ENCODE data around the gene ST6GAL2. TPM values are rescaled to one million over a fixed set of nuclear protein-coding genes. Genes with fewer than 3 reads are reported as not detected.

The ST6GAL2 gene
- polyA plus RNA-seq, 10 donors, result 1.3 to 7.4 (median 2.3) TPM

DNA sequence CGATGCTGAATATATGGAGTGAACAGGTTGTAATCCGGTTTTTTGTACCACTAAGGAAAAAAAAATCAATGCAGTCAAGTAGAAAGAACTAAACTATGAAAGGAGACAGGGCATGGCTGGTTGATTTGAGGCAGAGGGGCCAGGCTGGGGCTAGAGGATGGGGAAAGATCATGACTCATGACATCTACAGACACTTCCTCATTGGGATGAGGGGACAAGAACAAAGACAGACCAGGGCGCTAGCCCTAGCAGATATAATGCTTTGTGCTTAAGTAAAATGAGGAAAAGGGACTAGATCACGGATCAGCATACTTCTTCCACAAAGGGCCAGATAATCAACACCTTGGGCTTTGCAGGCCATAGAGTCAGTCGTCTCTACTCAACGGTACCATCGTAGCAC lies 55.8 kb downstream of the ST6GAL2 start:
- DNase-seq, result no peak

DNA sequence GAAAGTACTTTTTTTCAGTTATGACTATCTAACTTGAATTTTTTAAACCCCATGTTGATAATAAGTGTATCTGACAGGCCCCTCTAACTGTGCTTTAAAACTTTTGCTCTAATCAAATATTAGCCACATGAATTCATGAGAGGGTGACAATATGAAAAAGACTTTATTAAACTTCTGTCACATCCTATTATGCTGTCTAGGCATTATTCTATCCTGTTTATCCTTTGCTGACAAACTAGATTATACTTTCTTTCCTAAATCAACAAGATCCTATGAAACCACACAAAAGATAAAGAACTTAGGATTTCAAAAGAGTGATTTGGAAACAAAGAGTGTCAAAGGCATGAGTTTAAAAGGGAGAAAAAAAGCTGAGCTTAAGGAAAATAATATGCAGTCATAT lies 57.8 kb downstream of the ST6GAL2 start:
- DNase-seq, result no peak

DNA sequence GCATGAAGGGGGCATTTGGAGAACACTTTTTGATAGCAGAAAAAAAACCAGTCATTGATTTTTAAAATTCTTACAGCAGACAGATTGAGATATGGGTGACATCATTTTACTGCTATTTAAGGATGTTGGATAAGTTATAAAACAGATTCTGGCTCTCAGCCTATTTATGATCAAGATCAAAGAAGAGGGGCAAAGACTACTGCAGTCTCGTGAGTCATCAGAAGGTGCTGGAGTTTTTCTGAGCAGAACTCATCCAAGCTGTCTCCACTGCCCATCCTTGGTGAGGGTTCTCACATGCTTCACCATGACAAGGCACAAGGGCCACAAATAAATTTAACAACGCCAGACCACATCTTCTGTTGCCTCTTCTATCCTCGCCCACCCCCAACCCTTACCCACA lies 58.8 kb downstream of the ST6GAL2 start:
- DNase-seq, result no peak

DNA sequence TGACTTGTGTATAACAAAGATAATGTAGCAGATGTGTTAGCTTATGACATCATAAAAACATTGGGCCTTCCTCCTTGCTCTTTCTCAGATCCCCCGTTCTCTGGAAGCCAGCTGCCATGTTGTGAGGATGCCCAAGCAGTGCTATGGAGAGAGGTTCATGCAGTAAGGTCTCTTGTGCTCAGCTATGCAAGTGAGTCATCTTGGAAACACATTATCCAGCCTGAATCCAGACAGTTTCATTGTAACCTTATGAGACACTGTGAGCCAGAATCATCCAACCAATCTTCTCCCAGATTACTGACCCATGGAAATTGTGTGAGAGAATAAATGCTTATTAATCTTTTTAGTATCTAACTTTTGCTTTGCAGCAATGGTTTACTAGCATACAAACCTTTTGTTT lies 60.8 kb downstream of the ST6GAL2 start:
- DNase-seq, result no peak

DNA sequence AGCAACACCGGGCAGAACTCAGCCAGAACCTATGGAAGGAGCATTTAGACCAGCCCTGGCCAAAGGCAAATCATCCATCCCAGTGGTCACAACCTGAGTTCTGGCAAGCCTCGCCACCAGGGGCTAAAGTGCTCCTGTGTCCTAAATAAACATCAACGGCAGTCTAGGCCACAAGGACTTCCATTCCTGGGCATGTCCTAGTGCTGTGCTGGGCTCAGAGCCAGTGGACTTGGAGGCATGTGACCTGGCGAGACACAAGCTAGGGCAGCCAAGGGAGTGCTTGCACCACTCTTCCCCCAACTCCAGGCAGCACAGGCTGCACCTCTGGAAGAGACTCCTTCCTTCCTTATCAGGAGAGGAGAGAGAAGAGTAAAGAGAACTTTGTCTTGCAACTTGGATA lies 69.0 kb downstream of the ST6GAL2 start:
- DNase-seq, result no peak

DNA sequence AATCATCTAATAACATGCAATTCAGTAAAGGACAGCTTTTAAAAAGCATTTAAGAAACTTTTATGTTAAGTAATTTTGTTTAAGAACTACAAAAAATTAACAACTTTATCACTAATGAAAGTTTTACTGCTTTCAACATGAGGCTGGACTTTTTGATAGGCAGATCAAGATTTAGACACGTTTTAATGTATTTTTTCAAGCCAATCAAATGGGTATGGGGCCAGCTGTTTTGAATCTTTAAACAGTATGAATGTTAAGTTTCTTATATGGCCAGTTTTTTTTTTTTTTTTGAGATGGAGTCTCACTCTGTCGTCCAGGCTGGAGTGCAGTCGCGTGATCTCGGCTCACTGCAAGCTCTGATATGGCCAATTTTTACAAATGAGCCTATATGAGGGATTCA lies 73.1 kb downstream of the ST6GAL2 start:
- no peak for DNase-seq

DNA sequence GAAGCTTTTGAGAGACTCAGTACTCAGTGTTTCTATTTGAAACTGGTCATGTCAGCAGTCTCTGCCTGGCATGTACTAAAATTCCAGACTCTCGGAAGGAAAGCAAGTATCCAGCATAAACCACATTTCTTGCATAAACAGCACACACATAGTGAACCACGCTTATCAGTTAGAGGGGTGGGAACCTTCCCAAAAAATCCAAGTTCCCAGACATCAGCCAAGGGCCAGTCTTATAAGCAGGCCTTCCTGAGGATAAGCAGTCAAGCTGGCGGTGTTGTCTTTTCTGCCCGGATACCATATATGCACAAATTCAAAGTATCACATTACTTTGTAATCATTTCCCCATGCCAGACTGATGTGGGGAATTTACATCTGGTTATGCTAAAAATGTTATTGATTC lies 73.6 kb downstream of the ST6GAL2 start:
- peak; percentile 24 to 48 (median 26) for DNase-seq

DNA sequence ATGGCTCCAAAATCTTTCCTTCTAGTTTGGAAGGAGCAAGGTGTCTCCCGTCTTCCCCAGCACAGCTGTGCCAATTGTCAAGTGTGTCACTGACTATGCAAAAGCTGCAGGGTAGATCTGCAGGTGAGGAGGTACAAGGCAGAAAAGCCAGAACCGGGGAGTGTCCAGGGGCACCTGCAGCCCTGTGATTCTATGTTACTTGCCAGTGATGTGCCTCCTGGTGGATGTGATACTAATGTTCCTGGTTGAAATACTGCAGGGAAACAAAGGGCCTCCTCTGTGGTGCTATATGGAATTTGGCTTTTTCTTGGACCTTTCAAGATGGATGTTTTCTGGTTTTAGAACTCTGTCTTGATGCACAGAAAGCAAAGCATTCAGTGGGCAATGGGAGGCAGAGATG lies 80.3 kb downstream of the ST6GAL2 start:
- no peak for DNase-seq

DNA sequence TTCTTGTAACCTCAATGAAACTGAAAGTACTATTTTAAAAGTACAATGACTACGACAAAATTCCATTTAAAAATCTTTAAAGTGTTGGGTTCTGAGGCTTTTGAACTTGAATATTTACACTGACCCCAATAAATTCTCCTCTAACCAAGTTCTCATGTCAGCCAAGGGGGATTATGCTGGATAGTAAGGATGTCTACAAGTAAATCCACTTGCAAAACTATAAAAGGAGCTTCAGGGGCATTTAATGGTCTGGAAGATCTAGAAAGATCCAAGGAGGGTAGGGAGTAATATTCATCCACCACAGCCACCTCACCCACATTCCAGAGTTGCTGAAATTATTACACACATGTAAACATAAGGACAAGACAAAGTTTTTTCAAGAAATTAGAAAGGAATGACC lies 81.8 kb downstream of the ST6GAL2 start:
- DNase-seq, result no peak

DNA sequence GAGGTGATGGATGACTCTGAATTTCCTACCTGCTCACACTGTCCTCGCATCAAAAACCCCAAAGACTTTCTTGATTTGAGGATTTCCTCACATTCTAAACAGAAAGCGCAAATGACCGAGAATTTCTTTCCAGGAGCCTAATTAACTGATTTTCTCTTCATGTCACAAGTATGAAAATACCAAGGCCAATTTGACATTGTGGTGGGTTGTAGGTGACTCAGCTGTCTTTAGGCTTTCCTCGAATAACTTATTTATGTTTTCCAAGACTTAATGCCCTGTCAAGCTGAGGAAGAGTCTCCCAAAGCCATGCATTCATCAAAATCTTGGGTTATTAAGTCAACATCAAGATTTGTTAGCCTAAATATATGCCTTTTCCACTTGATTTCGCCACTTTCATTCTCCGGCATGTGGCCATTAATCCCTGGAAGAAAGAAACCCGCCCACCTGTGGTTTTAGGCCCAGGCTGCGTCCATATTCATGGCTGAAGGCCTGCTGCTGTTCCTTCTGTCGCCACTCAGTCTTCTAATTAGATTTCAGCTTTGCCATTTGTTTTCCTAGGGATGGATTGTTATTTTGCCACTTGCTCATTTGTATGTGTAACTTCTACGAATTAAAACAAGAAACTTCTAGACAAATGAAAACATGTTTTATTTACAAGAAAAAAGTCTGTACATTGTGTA lies 84.9 kb downstream of the ST6GAL2 start:
- DNase-seq, result no peak

DNA sequence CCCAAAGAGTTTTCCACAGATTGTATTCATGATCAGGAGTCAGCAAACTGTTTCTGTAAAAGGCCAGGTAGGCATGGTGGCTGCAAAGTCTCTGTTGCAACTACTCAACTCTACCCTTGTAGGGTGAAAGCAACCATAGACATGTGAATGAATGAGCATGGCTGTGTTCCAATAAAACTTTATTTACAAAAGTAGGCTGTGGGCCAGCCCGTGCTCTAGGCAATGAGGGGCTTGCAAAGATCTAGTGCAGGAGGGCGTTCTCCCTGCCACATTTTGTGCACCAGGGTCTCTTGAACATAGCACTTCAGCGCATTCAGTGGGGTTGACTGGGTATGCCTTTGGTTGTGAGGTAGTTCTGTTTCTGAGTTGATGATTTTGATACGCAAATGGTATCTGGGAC lies 85.8 kb downstream of the ST6GAL2 start:
- DNase-seq, result no peak

DNA sequence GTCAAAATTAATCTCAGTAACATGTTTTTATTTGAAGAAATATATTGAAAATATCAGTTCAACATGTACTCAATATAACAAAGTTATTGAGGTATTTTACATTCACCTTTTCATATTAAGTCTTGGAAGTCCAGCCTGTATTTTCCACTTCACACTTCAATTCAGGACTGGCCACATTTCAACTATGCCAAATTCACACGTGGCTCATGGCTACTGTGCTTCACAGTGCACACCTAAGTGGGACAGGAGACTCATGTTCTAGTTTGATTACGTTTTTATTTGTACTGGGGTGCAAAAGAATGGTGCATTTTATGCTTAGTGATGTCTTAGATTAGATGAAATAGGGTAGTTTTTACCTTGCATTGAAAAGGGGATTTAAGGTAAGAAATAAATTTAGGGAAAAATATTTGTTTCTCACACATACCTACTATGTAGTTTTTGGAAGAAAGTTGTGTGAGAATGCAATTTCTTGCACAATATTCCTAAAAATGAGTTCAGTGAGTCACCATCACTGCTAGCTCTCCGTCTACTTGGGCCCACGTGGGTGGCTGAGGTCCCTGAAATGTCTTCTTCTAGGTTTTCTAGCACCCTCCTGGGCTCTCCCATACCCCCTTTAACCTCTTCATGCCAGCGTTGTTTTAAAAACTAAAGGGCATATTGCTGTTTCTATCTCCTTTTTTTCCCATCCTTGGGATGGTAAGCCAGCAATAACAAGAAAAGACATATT lies 87.0 kb downstream of the ST6GAL2 start:
- DNase-seq, result no peak

DNA sequence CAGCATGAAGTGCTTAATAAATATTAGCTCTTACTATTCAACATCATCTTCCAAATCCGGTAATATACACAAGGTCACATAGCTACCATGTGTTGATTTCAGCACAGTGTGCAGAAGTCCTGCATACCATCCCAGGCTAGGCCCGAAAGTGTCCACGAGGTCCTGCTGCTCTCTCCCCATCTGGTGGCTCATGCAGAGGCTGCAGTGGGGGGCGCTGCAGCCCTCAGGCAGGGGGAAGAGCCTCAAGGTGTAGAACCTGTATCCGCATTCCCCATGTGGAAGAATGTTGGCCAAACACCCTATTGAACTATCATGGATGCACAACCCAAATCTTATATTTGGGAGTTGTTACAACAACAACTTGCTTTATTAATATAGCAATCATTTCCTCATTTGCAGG lies 88.5 kb downstream of the ST6GAL2 start:
- DNase-seq, result no peak

DNA sequence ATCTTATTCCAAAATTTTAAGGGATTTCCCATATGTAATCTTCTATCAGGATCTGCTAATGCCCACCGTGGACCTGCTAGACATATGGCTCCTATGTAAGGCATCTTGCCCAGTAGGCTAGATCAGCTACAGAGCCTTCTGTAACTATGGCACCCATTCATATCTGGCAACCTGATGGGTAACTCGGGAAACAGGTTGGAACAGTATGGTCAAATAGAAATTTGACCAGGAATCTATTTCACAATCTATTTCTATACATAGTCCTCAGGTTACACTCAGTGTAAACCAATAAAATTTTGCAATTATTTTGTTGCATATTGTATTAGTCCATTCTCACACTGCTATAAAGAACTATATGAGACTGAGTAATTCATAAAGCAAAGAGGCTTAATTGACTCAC lies 93.3 kb downstream of the ST6GAL2 start:
- no peak for DNase-seq

DNA sequence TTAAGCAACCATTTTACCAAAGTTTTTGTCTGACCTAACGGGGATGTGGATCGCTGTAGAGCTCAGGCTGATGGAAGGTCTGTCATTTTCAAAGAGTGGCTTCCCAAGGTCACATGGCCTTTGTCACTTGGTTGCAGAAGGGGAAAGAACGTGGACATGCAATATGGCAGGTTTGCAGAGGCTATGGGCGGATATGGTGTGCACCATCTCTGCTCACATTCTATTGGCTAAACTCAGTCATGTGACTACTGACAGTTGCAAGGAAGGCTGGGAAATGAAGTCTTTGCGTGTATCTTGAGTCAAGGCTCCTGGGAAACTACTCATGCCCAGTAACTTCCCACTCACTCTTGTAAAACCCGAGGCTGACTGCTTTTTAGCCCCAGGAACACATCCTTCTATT lies 96.8 kb downstream of the ST6GAL2 start:
- no peak for DNase-seq

DNA sequence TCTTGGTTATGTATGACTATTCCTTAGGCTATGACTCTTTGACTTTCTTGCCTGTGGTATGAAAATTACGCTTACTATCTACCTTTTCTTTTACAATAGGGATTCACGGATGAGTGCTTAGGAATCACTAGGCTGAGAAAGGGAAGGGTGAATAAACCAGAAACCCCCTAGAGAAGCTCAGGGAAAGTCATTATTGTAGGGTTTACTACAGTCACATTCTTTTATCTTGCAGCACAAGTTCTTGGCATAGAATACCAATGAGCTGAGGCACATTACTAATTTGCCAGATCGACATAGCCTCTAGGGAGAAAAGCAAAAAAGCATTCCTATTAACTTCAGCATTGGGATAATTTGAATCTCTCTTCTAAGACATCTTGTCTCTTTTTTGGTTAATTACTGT lies 103.3 kb downstream of the ST6GAL2 start:
- DNase-seq, result peak in 1 of 3 donors; percentile 14

DNA sequence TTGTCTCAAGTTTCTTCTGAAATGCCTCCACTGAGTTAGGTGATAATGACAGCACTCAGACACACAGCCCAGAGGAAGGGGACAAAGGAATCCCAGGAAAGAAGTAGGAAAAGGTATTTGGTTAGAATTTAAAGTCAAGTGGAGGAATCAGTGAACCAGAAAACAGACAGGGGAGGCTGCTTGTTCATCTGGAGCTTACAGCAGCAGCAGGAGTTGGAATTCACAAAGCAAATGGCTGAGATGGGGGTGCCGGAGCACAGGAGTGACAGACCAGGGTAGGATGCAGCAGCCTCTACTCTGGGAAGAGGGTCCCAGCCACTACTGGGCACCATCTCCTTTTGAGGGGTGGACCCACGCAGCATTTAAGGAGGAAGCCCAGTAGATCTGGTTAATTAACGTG lies 104.8 kb downstream of the ST6GAL2 start:
- no peak for DNase-seq

DNA sequence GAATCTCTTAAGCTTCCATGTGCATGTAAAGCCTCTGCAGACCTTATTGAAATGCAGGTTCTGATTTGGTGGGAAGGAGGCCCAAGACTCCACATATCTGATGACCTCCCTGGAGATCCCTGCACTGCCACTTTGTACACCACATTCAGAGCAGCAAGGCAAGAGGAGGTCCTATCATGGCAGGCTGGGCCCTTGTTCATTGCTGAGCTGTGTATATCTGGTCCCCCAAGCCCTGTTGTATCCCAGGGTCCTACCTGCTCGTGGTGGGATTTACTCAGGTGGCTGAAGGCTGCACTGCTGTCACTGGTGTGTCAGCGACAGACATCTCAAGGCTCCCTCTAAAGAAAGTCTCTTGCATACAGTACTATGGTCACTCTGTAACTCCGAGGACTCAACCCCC lies 114.2 kb downstream of the ST6GAL2 start:
- no peak for DNase-seq

DNA sequence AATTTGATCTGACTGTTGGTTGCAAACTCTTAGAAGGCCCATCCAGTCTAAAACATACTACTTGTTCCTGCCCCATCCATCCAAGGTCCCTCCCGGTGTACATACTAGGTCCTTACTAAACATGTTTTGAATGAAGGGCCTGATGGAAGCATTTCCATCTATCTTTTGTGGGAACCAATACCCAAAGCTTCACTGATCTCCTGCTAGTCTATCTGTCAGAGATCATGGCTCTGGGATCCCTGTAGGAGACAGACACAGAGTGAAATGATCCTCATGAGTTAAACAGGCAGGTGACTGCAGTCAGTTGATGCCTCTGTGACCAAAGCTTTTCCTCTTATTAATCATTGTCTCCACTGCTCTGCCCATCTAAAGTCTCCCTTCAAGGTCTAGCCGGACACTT lies 115.0 kb downstream of the ST6GAL2 start:
- no peak for DNase-seq

DNA sequence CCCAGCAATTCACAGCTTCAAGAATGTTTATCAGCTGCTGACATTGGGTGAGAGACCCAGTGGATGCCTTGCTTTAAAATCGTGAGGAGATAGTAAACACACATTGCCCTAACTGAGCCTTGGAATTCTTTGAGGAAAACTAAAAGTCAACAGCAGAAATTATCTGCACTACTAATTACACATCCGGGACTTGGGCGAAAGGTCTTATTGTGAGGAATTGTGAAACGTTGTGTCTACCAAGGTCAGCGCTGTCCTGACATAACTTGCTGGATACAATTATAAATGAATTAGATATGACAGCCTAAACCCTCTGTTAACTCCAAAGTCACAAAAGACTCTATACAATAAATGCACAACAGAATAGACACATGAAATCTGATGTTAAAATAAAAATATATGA lies 121.4 kb downstream of the ST6GAL2 start:
- DNase-seq, result peak in 1 of 3 donors; percentile 11

DNA sequence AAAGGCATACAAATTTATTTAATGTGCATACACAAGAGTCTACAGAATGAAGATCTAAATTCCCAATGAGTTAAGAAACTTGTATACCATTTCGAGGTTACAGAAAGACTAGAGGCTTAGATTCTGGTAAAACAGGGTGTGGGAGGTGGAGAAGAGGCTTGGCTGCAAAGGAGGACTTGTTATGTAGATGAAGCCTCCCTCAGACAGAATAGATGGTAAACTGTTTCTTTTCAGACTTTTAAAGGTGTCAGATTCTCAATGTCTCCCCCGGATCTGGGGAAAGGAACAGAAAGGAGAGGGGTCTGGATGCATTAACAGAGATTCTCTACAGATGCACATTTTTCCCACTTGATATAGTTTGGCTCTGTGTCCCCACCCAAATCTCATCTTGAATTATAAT lies 126.0 kb downstream of the ST6GAL2 start:
- DNase-seq, result no peak

DNA sequence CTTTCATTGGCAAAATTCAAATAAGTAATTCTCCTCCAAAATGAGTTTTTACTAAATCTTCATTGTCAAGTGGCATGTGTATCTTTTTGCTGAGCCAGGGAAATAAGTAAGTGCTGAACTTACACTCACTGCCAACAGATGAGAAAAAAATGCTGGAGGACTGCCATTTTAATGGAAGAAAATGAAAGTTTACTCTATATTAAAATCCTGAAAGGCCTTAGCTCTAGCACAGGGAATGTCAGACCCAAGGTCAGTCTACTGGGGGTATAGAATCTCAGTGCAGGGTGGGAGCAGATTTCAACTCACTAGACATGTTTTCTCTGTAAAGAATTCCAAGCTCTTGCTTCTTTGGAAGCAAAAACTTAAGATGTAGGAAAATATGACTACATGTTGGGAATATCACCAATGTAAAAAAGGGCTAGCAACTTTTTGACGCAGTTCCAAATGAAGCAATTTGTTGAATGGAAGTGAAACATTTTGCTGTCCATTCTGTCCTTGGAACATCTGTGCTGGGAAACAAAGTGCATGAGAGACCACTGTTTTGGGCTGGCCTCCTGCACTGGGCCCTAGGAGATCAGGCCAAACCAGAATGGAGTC lies 127.0 kb downstream of the ST6GAL2 start:
- peak; percentile 79 to 92 (median 81) for DNase-seq

All from muscle of back (tissue), 11 donors.